HCEC 1CT (cell line): ENCODE data around the gene SMIM1.

Experiments
- DNase-seq: peaks from one replicate; pipeline ENCODE4 v3.0.0-alpha.2; 2017

The SMIM1 gene

GRCh38 chr1:3772715-3773571 is at the start of gene SMIM1:
SMIM1 (plus strand) TSS chr1:3772749; CDS start chr1:3775374, 2,625 bp downstream.
- DNase-seq, result no peak

GRCh38 chr1:3722846-3723245 is 49.7 kb upstream of the SMIM1 start:
- DNase-seq, result no peak

GRCh38 chr1:3724416-3725030 is 48.0 kb upstream of the SMIM1 start:
- peak; percentile 24 for DNase-seq

- no peak for DNase-seq
Observed at GRCh38 chr1:3725366-3725765, 47.2 kb upstream of the SMIM1 start.

- no peak for DNase-seq
Observed at GRCh38 chr1:3727042-3727824, 45.3 kb upstream of the SMIM1 start.

GRCh38 chr1:3727825-3728776 is 44.4 kb upstream of the SMIM1 start:
- no peak for DNase-seq

- DNase-seq, result no peak
Observed at GRCh38 chr1:3729594-3730542, 42.7 kb upstream of the SMIM1 start.

- no peak for DNase-seq
Observed at GRCh38 chr1:3730543-3731247, 41.9 kb upstream of the SMIM1 start.

GRCh38 chr1:3731583-3732433 is 40.7 kb upstream of the SMIM1 start:
- no peak for DNase-seq

GRCh38 chr1:3732434-3733093 is 40.0 kb upstream of the SMIM1 start:
- no peak for DNase-seq

- no peak for DNase-seq
Observed at GRCh38 chr1:3733094-3733882, 39.3 kb upstream of the SMIM1 start.

- DNase-seq, result peak; percentile 2
Observed at GRCh38 chr1:3733883-3734589, 38.5 kb upstream of the SMIM1 start.

GRCh38 chr1:3734602-3735001 is 37.9 kb upstream of the SMIM1 start:
- no peak for DNase-seq

- no peak for DNase-seq
Observed at GRCh38 chr1:3735027-3735681, 37.4 kb upstream of the SMIM1 start.

- no peak for DNase-seq
Observed at GRCh38 chr1:3735688-3736087, 36.9 kb upstream of the SMIM1 start.

GRCh38 chr1:3736131-3736561 is 36.4 kb upstream of the SMIM1 start:
- DNase-seq, result no peak

- no peak for DNase-seq
Observed at GRCh38 chr1:3736708-3737107, 35.8 kb upstream of the SMIM1 start.
